Upper lobe of left lung (tissue), 6 donors: ENCODE results near the gene SLC9B1. TPM values are rescaled to one million over a fixed set of nuclear protein-coding genes. Genes with fewer than 3 reads are reported as not detected.

ENCODE experiments used
- ATAC-seq, 2 donors: fragments of 200-7000 bp; cut with Tn5 transposase; one replicate each; pipeline ENCODE4 v1.9.1; 2022; ENCODE audit warnings: mild to moderate bottlenecking in 2 of 2, moderate library complexity in 2 of 2; ENCODE audit not compliant: low FRiP score in 2 of 2
- DNase-seq, 2 donors: peaks; one replicate each; pipeline ENCODE4 v3.0.0-alpha.2; 2019 to 2020
- H3K27ac ChIP-seq, 4 donors: fragments of 200-600 bp; sonication (generic); one replicate each; pipeline ENCODE4 v1.5.1; 2016 to 2019
- H3K27me3 ChIP-seq, 4 donors: fragments of 200-600 bp; sonication (generic); one replicate each; pipeline ENCODE4 v1.5.1; 2017 to 2019
- H3K36me3 ChIP-seq, 4 donors: fragments of 200-600 bp; sonication (generic); one replicate each; pipeline ENCODE4 v1.5.1; 2016 to 2019
- H3K4me1 ChIP-seq, 4 donors: fragments of 200-600 bp; sonication (generic); one replicate each; pipeline ENCODE4 v1.5.1; 2018 to 2019
- H3K4me3 ChIP-seq, 4 donors: fragments of 200-600 bp; sonication (generic); one replicate each; pipeline ENCODE4 v1.5.1; 2017 to 2019; ENCODE audit warnings: mild to moderate bottlenecking in 2 of 4, moderate library complexity in 1 of 4
- H3K9me3 ChIP-seq, 4 donors: fragments of 200-600 bp; sonication (generic); one replicate each; pipeline ENCODE4 v1.5.1; 2018 to 2019
- EP300 ChIP-seq, 4 donors: sonication (generic); formaldehyde crosslinking; IDR thresholded peaks; one replicate each; pipeline ENCODE4 v1.5.1; 2017; ENCODE audit warnings: antibody characterized with exemption in 4 of 4, control low read depth in 2 of 4
- POLR2A ChIP-seq, 4 donors: fragments of 450-650 bp; IDR thresholded peaks; one replicate each; pipeline ENCODE4 v1.5.1; 2016 to 2017; ENCODE audit warnings: antibody characterized with exemption in 4 of 4, mild to moderate bottlenecking in 2 of 4
- POLR2AphosphoS5 ChIP-seq, 2 donors: sonication (generic); formaldehyde crosslinking; IDR thresholded peaks; one replicate each; pipeline ENCODE4 v1.5.1; 2017; ENCODE audit warnings: antibody characterized with exemption in 2 of 2
- WGBS, 2 donors: methylation state at CpG; one replicate each; pipeline ENCODE4 v1.1.5; 2017 to 2018; 5-methylcytosine and 5-hydroxymethylcytosine counted together
- total RNA-seq, 6 donors: library from RNA; depleted of rRNA in 4 of 6; stranded (reverse); fragments of >200 nt in 4 of 6; gene quantifications; one replicate each; pipeline versions ENCODE4 v1.1.0 to v1.2.1, GENCODE V29; 2016 to 2021
- TF ChIP-seq, protein P1 (sequence below), 6 experiments: fragments of 450-650 bp in 4 of 6; fragments of 200-600 bp in 2 of 6; sonication (generic) in 2 of 6; IDR thresholded peaks; one replicate each; pipeline ENCODE4 v1.5.1; 2016 to 2019; ENCODE audit warnings: antibody characterized with exemption in 6 of 6
- donor health status: DM: no; HTN: no; CAD: no; lungs with moderate emphysema.
- donor health status: DM: no; HTN: yes; CAD: no; lungs with severe emphysema.

Gene SLC9B1
- total RNA-seq, 6 donors from 2014 or later, result 0.44 to 1.4 (median 0.62) TPM; not detected in 2

DNA sequence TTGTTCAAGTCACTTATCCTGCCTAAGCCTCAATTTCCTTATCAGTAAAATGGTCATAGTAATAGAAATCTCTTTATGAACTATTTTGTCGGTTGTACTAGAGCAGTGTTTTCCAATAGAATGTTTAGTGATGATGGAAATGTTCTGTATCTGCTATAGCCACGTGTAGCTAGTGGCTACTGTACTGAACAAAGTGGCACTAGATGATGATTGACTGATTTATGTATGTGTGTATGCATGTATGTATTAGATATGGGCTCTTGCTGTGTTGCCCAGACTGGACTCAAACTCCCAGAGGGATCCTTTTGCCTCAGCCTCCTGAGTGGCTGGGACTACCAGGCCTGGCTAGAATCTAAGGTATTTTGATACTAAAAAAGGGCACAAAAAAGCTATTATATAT lies 24.7 kb upstream of the SLC9B1 start:
- 79 to 84% methylated on average over 2 of the region's 2 CpGs for WGBS, 2 donors
- H3K27me3 ChIP-seq, result no peaks in the 10 kb centered on the region
- H3K36me3 ChIP-seq, result no peaks in the 10 kb centered on the region
- no peak overlapping the region for H3K27ac ChIP-seq
- ATAC-seq (no peak), DNase-seq (no peak)
- no peaks in the 10 kb centered on the region for H3K9me3 ChIP-seq
- no peak overlapping the region for H3K4me3 ChIP-seq
- TF ChIP-seq POLR2A (IDR thresholded peaks at IDR 0.05) (no peak), EP300 (IDR thresholded peaks at IDR 0.05) (no peak), POLR2AphosphoS5 (IDR thresholded peaks at IDR 0.05) (no peak)
- TF ChIP-seq, protein P1, sequence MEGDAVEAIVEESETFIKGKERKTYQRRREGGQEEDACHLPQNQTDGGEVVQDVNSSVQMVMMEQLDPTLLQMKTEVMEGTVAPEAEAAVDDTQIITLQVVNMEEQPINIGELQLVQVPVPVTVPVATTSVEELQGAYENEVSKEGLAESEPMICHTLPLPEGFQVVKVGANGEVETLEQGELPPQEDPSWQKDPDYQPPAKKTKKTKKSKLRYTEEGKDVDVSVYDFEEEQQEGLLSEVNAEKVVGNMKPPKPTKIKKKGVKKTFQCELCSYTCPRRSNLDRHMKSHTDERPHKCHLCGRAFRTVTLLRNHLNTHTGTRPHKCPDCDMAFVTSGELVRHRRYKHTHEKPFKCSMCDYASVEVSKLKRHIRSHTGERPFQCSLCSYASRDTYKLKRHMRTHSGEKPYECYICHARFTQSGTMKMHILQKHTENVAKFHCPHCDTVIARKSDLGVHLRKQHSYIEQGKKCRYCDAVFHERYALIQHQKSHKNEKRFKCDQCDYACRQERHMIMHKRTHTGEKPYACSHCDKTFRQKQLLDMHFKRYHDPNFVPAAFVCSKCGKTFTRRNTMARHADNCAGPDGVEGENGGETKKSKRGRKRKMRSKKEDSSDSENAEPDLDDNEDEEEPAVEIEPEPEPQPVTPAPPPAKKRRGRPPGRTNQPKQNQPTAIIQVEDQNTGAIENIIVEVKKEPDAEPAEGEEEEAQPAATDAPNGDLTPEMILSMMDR (IDR thresholded peaks at IDR 0.05), result no peak
- no peaks in the 10 kb centered on the region for H3K4me1 ChIP-seq

- Histone ChIP-seq H3K4me1 (no peaks in the 10 kb centered on the region), H3K9me3 (no peaks in the 10 kb centered on the region), H3K27me3 (no peaks in the 10 kb centered on the region), H3K36me3 (no peaks in the 10 kb centered on the region), H3K27ac (no peak overlapping the region), H3K4me3 (no peak overlapping the region)
- DNase-seq (no peak), ATAC-seq (no peak)
- no peak for TF ChIP-seq POLR2AphosphoS5 (IDR thresholded peaks at IDR 0.05)
- TF ChIP-seq POLR2A (IDR thresholded peaks at IDR 0.05), result no peak
- TF ChIP-seq EP300 (IDR thresholded peaks at IDR 0.05), result no peak
- TF ChIP-seq, protein P1 (IDR thresholded peaks at IDR 0.05), result no peak
- WGBS, 2 donors, result 94 to 98% methylated on average over 2 of the region's 2 CpGs
Observed at GRCh38 chr4:103036169-103036568, 16.7 kb upstream of the SLC9B1 start.

DNA sequence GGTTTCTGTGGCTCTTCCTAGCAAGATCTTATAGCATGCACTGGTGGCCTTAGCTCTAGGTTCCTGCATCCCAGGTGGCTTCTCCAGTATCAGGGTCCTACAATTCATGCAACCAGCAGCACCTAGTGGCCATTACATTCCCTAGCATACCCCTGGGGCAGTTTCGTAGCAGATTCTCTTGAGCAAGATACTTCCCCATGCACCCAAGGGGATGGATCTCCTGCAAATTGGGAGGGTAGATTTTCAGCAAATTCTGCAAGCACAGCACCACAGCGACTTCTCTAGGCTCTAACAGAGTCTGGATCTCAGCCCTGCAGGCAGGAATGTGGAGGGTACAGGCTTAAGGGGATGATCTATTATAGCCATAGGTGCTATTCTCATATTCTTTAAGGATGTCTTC lies 13.1 kb upstream of the SLC9B1 start:
- ATAC-seq (peak in 1 of 2 donors; percentile 12), DNase-seq (peak in 1 of 2 donors; percentile 28)
- no peaks in the 10 kb centered on the region for H3K27me3 ChIP-seq
- H3K36me3 ChIP-seq, result no peaks in the 10 kb centered on the region
- no peak overlapping the region for H3K27ac ChIP-seq
- H3K9me3 ChIP-seq, result no peaks in the 10 kb centered on the region
- WGBS, 2 donors, result 63 to 79% methylated on average over 2 of the region's 2 CpGs
- no peak overlapping the region for H3K4me3 ChIP-seq
- TF ChIP-seq EP300 (IDR thresholded peaks at IDR 0.05), result no peak
- TF ChIP-seq, protein P1 (IDR thresholded peaks at IDR 0.05), result peak in 3 of 6 experiments; percentile 12 to 42 (median 31)
- no peaks in the 10 kb centered on the region for H3K4me1 ChIP-seq

DNA sequence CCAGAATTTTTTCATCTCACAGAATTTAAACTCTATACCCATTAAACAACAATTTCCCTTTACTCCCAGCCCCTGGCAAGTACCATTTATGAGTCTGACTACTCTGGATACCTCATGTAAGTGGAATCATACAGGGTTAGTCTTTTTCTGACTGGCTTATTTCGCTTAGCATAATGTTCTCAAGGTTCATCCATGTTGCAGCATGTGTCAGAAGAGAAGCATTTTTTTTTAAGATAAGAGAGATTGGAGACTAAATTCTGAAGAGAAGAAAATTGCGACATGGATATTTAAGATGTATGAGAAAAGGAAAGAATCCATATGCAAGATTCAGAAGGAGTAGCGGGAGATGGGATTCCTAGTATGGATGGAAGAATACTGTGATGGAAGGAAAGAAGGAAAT lies 11.3 kb upstream of the SLC9B1 start:
- no peak for ATAC-seq
- Histone ChIP-seq H3K27ac (no peak overlapping the region), H3K4me1 (no peaks in the 10 kb centered on the region), H3K27me3 (no peaks in the 10 kb centered on the region), H3K9me3 (no peaks in the 10 kb centered on the region), H3K4me3 (no peak overlapping the region), H3K36me3 (no peaks in the 10 kb centered on the region)
- DNase-seq, result no peak
- 95 to 96% methylated on average over 3 of the region's 3 CpGs for WGBS, 2 donors
- TF ChIP-seq POLR2AphosphoS5 (IDR thresholded peaks at IDR 0.05) (no peak), EP300 (IDR thresholded peaks at IDR 0.05) (no peak), POLR2A (IDR thresholded peaks at IDR 0.05) (no peak)
- TF ChIP-seq, protein P1 (IDR thresholded peaks at IDR 0.05), result no peak

DNA sequence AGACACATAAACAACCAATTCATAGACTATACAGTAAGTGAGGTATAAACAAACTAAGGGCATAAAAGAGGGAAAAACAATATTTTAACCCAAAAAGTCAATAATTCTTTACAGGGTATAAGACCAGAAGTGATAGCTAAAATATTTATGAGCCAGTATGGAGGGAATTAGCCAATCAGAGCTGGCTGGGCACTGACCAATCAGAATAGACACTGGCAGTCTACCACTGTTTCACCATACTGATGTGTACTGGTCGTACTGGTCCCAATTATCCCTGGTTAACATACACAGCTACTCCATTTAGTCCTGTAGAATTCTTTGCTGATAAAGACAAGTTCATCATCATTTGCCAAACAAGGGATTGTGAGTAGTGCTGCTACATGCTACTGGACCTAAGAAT lies 9.8 kb upstream of the SLC9B1 start:
- H3K9me3 ChIP-seq, result no peaks in the 10 kb centered on the region
- WGBS, 2 donors, result 81 to 83% methylated on average over 1 of the region's 1 CpG
- no peak for ATAC-seq
- TF ChIP-seq, protein P1 (IDR thresholded peaks at IDR 0.05), result no peak
- no peak for TF ChIP-seq POLR2AphosphoS5 (IDR thresholded peaks at IDR 0.05)
- TF ChIP-seq POLR2A (IDR thresholded peaks at IDR 0.05), result no peak
- no peak for TF ChIP-seq EP300 (IDR thresholded peaks at IDR 0.05)
- no peak overlapping the region for H3K4me3 ChIP-seq
- no peaks in the 10 kb centered on the region for H3K27me3 ChIP-seq
- no peak for DNase-seq
- no peaks in the 10 kb centered on the region for H3K36me3 ChIP-seq
- H3K4me1 ChIP-seq, result no peaks in the 10 kb centered on the region
- H3K27ac ChIP-seq, result no peak overlapping the region
